K562 (cell line): ENCODE measurements around the gene NEDD4. TPM values are rescaled to one million over a fixed set of nuclear protein-coding genes. Genes with fewer than 3 reads are reported as not detected.

Source experiments
- ATAC-seq: fragments of 200-7000 bp; cut with Tn5 transposase; 3 replicates; pipeline ENCODE4 v1.9.1; 2020; ENCODE audit warnings: moderate library complexity
- Bru-seq: library from RNA; stranded (reverse); fragments of 400-500 nt; gene quantifications from one replicate; lab custom pipeline; 2021; lab: Mats Ljungman, UMichigan
- BruChase-seq, 2 experiments: library from RNA; stranded (reverse); fragments of 400-500 nt; gene quantifications; one replicate each; lab custom pipeline; 2021; lab: Mats Ljungman, UMichigan
- BruUV-seq: library from RNA; stranded (reverse); fragments of 400-500 nt; replicated peaks from 2 replicates; lab custom pipeline; 2021; lab: Mats Ljungman, UMichigan
- CTCF ChIA-PET: fragments of 300-600 bp; formaldehyde crosslinking; extraction: SDS; loops from one replicate; lab custom pipeline; 2021; ENCODE audit warnings: low intra/inter-chr PET ratio; lab: Yijun Ruan, JAX
- POLR2A ChIA-PET: fragments of 300-600, 350-650 bp; sonication (Branson Sonifier 250); formaldehyde crosslinking; extraction: SDS; loops from one replicate; lab custom pipeline; 2021; ENCODE audit warnings: antibody characterized with exemption, inconsistent platforms; lab: Yijun Ruan, JAX
- DNase-seq, 4 experiments: peaks; one replicate each; pipeline versions ENCODE4 v3.0.0 to v3.0.0-alpha.2; 2011 to 2018; ENCODE audit warnings: low spot score in 3 of 4, mixed read lengths in 3 of 4; ENCODE audit errors: extremely low read depth in 1 of 4
- FAIRE-seq: peaks from 2 replicates; lab custom pipeline; 2011; peaks lifted over from hg19 to GRCh38; lab: Jason Lieb, UNC
- H2AFZ ChIP-seq: 2 replicates; pipeline ENCODE4 v1.6.0; 2011; ENCODE audit warnings: low read depth, low read length, control low read depth, inconsistent platforms
- H3K27ac ChIP-seq: fragments of 200-600 bp; 3 replicates; pipeline ENCODE4 v1.8.0; 2011; ENCODE audit warnings: low read depth, mild to moderate bottlenecking, control low read depth, inconsistent platforms, low read length, moderate library complexity, mixed read lengths; ENCODE audit errors: extremely low read depth
- H3K27me3 ChIP-seq, 2 experiments: fragments of 300-600 bp in 1 of 2; 2 replicates in 1 of 2; 3 replicates in 1 of 2; pipeline versions ENCODE4 v1.6.0 to v1.8.0; 2011; ENCODE audit warnings: inconsistent platforms in 2 of 2, low read length in 2 of 2, mild to moderate bottlenecking in 1 of 2, mixed read lengths in 1 of 2, moderate library complexity in 1 of 2; ENCODE audit not compliant: control insufficient read depth in 2 of 2, insufficient read depth in 2 of 2
- H3K36me3 ChIP-seq: fragments of 300-600 bp; 3 replicates; pipeline ENCODE4 v1.8.0; 2011; ENCODE audit warnings: mild to moderate bottlenecking, low read length, inconsistent platforms; ENCODE audit not compliant: control insufficient read depth, insufficient read depth
- H3K4me1 ChIP-seq, 2 experiments: fragments of 200-600 bp in 1 of 2; replicated peaks in 1 of 2; 2 replicates in 1 of 2; 3 replicates in 1 of 2; pipeline versions ENCODE4 v1.5.1 to v1.8.0; 2011; ENCODE audit warnings: inconsistent platforms in 2 of 2, low read length in 2 of 2, mild to moderate bottlenecking in 1 of 2, mixed read lengths in 1 of 2, moderate library complexity in 1 of 2; ENCODE audit not compliant: control insufficient read depth in 2 of 2, insufficient read depth in 2 of 2
- H3K4me2 ChIP-seq: 2 replicates; pipeline ENCODE4 v1.6.1; 2011; ENCODE audit warnings: low read length, control low read depth, inconsistent platforms, mixed read lengths; ENCODE audit not compliant: insufficient read depth
- H3K4me3 ChIP-seq: fragments of 200-600 bp; sonication (generic), shearing (Covaris generic); 2 replicates; pipeline ENCODE4 v1.5.1; 2016; ENCODE audit warnings: control low read depth, inconsistent platforms
- H3K79me2 ChIP-seq: fragments of 200-600 bp; 3 replicates; pipeline ENCODE4 v1.8.0; 2011; ENCODE audit warnings: low read length, inconsistent platforms; ENCODE audit not compliant: control insufficient read depth, insufficient read depth
- H3K9ac ChIP-seq, 2 experiments: 2 replicates each; pipeline versions ENCODE4 v1.6.0 to v1.6.1; 2011; ENCODE audit warnings: low read depth in 2 of 2, low read length in 2 of 2, control low read depth in 1 of 2, inconsistent platforms in 1 of 2, mild to moderate bottlenecking in 1 of 2, mixed read lengths in 1 of 2; ENCODE audit not compliant: insufficient read depth in 1 of 2
- H3K9me1 ChIP-seq: one replicate; pipeline ENCODE4 v1.6.0; 2011; ENCODE audit warnings: inconsistent platforms, mild to moderate bottlenecking, low read length, moderate library complexity; ENCODE audit not compliant: control insufficient read depth, insufficient read depth
- H3K9me3 ChIP-seq: replicated peaks from 2 replicates; pipeline ENCODE4 v1.5.1; 2011; ENCODE audit warnings: low read depth, low read length, inconsistent platforms; ENCODE audit not compliant: control insufficient read depth, insufficient read depth
- H4K20me1 ChIP-seq: replicated peaks from 2 replicates; pipeline ENCODE4 v1.6.1; 2011; ENCODE audit warnings: low read length, inconsistent platforms, mixed read lengths; ENCODE audit not compliant: control insufficient read depth, insufficient read depth
- POLR2AphosphoS5 ChIP-seq: IDR thresholded peaks from 2 replicates; pipeline ENCODE4 v1.6.1; 2011; ENCODE audit warnings: mild to moderate bottlenecking, low read depth, low read length, moderate library complexity; ENCODE audit not compliant: control insufficient read depth, insufficient read depth
- SMARCC2 ChIP-seq: fragments of 450-650 bp; IDR thresholded peaks from 2 replicates; pipeline ENCODE4 v1.6.1; 2017; ENCODE audit warnings: antibody characterized with exemption, moderate library complexity, mild to moderate bottlenecking, low read depth
- ZBTB8A ChIP-seq: fragments of 450-650 bp; IDR thresholded peaks from 2 replicates; pipeline ENCODE4 v1.6.1; 2018; ENCODE audit warnings: mild to moderate bottlenecking, moderate library complexity; ENCODE audit not compliant: partially characterized antibody
- ZBTB9 ChIP-seq: fragments of 450-650 bp; formaldehyde crosslinking; IDR thresholded peaks from 2 replicates; pipeline ENCODE4 v1.4.0; 2020; ENCODE audit warnings: mild to moderate bottlenecking, moderate library complexity
- ZNF224 ChIP-seq: sonication (generic); formaldehyde crosslinking; IDR thresholded peaks from 2 replicates; pipeline ENCODE4 v1.8.0; 2022; ENCODE audit warnings: mild to moderate bottlenecking, missing genetic modification reagents
- ZNF589 ChIP-seq: fragments of 200-800 bp; sonication (Bioruptor generic); IDR thresholded peaks from 2 replicates; pipeline ENCODE4 v1.6.1; 2016; ENCODE audit warnings: low read depth, missing genetic modification characterization, missing compliant biosample characterization
- WGBS: fragments of 100-300 bp; shearing (Covaris generic); methylation state at CpG from one replicate; pipeline ENCODE4 v1.1.6; 2016; ENCODE audit warnings: low coverage, mixed read lengths; ENCODE audit not compliant: insufficient coverage; ENCODE audit errors: missing lambda C conversion rate; 5-methylcytosine and 5-hydroxymethylcytosine counted together
- in situ Hi-C: fragments of 300-500 bp; cut with MboI; formaldehyde crosslinking; loops from 4 replicates; pipeline ENCODE4 v1.15.0; 2018; ENCODE audit warnings: inconsistent platforms, mixed read lengths
- intact Hi-C: fragments of 100-400 bp; cut with micrococcal nuclease; formaldehyde crosslinking; loops from 2 replicates; pipeline ENCODE4 v1.14.2; 2022
- long read RNA-seq, 3 experiments: library from polyadenylated mRNA in 2 of 3; library from RNA in 1 of 3; unstranded in 2 of 3; stranded (forward) in 1 of 3; transcript quantifications; one replicate each; pipeline ENCODE4 v2.0.0, GENCODE V29; 2019 to 2022
- polyA minus RNA-seq, 3 experiments: library from RNA; depleted of rRNA, polyadenylated mRNA; stranded (reverse); fragments of >200 nt; gene quantifications; 2 replicates each; pipeline ENCODE4 v1.2.3, GENCODE V29; 2011
- polyA plus RNA-seq, 8 experiments: library from polyadenylated mRNA; depleted of rRNA in 4 of 8; stranded (reverse) in 5 of 8; unstranded in 3 of 8; fragments of >200 nt; fragmentation: Nextera tagmentation in 2 of 8; fragmentation: Illumina TruSeq in 1 of 8; extraction: Ambion mirVana in 2 of 8; extraction: Trizol in 1 of 8; gene quantifications; 2 replicates each; pipeline versions ENCODE4 v1.2.1 to v1.2.3, GENCODE V29; 2011 to 2014; ENCODE audit warnings: inconsistent platforms in 1 of 8, missing spikeins in 1 of 8
- total RNA-seq, 7 experiments: library from RNA; depleted of rRNA in 6 of 7; stranded (reverse); fragments of >200 nt in 6 of 7; fragmentation: Illumina TruSeq in 2 of 7; extraction: Trizol in 2 of 7; gene quantifications; 2 replicates each; pipeline versions ENCODE4 v1.2.1 to v1.2.3, GENCODE V29; 2011 to 2021; ENCODE audit warnings: low replicate concordance in 1 of 7
- TF ChIP-seq, protein P1 (sequence below): fragments of 450-650 bp; IDR thresholded peaks from 2 replicates; pipeline ENCODE4 v1.6.1; 2018; ENCODE audit not compliant: partially characterized antibody

NEDD4 gene
- 13.0 and 37.1 TPM in 2 replicates for total RNA-seq (2011; cell fraction: chromatin; rRNA removed; ENCODE audit: low replicate concordance)
- 5.2 and 10.1 TPM in 2 replicates for total RNA-seq (2011; cell fraction: nucleolus; rRNA removed)
- 16.2 and 17.3 TPM in 2 replicates for total RNA-seq (2011; cell fraction: nucleoplasm; rRNA removed)
- total RNA-seq (2014; rRNA removed) = 13.0 and 15.2 TPM in 2 replicates
- total RNA-seq (2014; rRNA removed; fragmentation: Illumina TruSeq; extraction: Trizol) = 20.0 and 24.2 TPM in 2 replicates
- 20.8 and 22.6 TPM in 2 replicates for total RNA-seq (2015; rRNA removed; fragmentation: Illumina TruSeq; extraction: Trizol)
- total RNA-seq (2021) = 21.6 and 22.1 TPM in 2 replicates
- 12.5 and 17.3 TPM in 2 replicates for polyA plus RNA-seq (2011; rRNA removed)
- 4.1 and 5.5 TPM in 2 replicates for polyA plus RNA-seq (2011; cell fraction: cytosol; rRNA removed)
- 6.9 and 9.1 TPM in 2 replicates for polyA plus RNA-seq (2011; cell fraction: nucleus; rRNA removed)
- 12.3 and 28.7 TPM in 2 replicates for polyA plus RNA-seq (2012)
- 18.7 and 23.7 TPM in 2 replicates for polyA plus RNA-seq (2014; fragmentation: Illumina TruSeq; extraction: Trizol)
- polyA plus RNA-seq (2014; fragmentation: Nextera tagmentation; extraction: Ambion mirVana) = 10 to 100 TPM in 1 of 2 experiments, 1 to 10 TPM in 1; 7.2 to 12.2 TPM
- 12.4 and 12.9 TPM in 2 replicates for polyA plus RNA-seq (2014; rRNA removed)
- polyA minus RNA-seq (2011; rRNA and poly(A)+ RNA removed) = 26.9 and 27.0 TPM in 2 replicates
- polyA minus RNA-seq (2011; cell fraction: cytosol; rRNA and poly(A)+ RNA removed) = 6.6 and 8.8 TPM in 2 replicates
- polyA minus RNA-seq (2011; cell fraction: nucleus; rRNA and poly(A)+ RNA removed) = 9.3 and 16.9 TPM in 2 replicates
- percentile 64 among the genes with signal in this experiment for Bru-seq, nascent RNA
- BruChase-seq, experiment 1, labeled RNA remaining after a 2-hour chase = percentile 79 among the genes with signal in this experiment
- BruChase-seq, experiment 2, labeled RNA remaining after a 6-hour chase = percentile 77 among the genes with signal in this experiment
- long read RNA-seq, experiment 1, full-length matches to known transcripts = 39 of 76 reads
- long read RNA-seq, experiment 1, partial matches to known transcripts = 18 of 76 reads
- long read RNA-seq, experiment 1, other reads (novel, unspliced or antisense) = 19 of 76 reads
- long read RNA-seq, experiment 2, partial matches to known transcripts = 1 of 13 reads
- long read RNA-seq, experiment 2, other reads (novel, unspliced or antisense) = 12 of 13 reads
- long read RNA-seq, experiment 3, full-length matches to known transcripts = 3 of 9 reads
- long read RNA-seq, experiment 3, partial matches to known transcripts = 3 of 9 reads
- long read RNA-seq, experiment 3, other reads (novel, unspliced or antisense) = 3 of 9 reads

DNA sequence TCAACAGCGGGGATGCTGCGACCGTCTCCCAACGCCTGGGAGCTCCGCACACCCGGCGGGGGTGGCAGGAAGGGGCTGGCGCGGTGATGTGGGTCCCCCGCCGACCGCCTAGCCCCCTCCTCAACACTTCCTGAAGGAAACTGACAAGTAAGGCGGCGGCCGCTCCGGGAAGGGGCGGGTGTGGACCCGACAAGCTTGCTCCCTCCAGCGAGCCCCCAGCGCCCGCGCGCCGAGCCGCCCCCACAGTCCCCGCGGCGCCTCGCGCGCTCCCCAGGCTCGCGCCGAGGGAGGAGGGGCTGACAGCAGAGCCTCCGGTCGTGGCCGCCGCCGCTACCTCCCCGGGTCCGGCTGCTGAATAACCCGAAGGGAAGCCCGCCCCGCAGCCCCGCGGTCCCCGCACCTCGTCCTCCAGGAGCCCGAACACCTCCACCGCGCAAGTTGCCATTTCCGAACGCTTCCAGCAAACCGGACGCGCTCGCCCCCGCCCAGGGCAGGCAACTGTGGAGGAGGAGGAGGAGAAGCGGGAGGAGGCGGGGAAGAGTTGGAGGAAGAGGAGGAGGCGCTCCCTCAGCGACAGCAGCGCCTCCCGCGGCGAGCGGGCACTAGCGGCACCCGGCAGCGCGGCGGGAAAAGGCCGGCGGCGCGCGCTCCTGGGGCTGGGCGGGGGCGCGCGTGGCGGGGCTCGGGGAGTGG lies at the start of gene NEDD4:
TSS of gene NEDD4 (minus strand) at position 502 of the 693 bp plus-strand sequence. CDS start at position 445, 57 bp downstream.
- Histone ChIP-seq H3K9ac (peak within 1 kb of the TSS; percentile 87 to 96), H3K36me3 (peaks cover 4% of the 10 kb centered on the region; the same call in 1 of the 3 replicates), H3K27ac (peak within 1 kb of the TSS; percentile 85), H3K4me3 (peak within 1 kb of the TSS; percentile 85), H3K79me2 (peaks cover 35% of the 10 kb centered on the region), H3K9me1 (no peaks in the 10 kb centered on the region), H2AFZ (peak within 1 kb of the TSS; percentile 99), H3K27me3 (no peaks in the 10 kb centered on the region), H3K4me2 (peak within 1 kb of the TSS; percentile 89), H3K4me1 (peaks cover 3 to 18% of the 10 kb centered on the region in 2 experiments; a peak in 4 of 5 replicates), H3K9me3 (no peaks in the 10 kb centered on the region), H4K20me1 (no peaks in the 10 kb centered on the region; the same call in 1 of the 2 replicates)
- 2% methylated on average over 43 of the region's 83 CpGs for WGBS
- intact Hi-C loops (loop anchor here (5.0 kb wide), 1 partner anchor 249 kb away; the partner anchor contains the start of gene RFX7), in situ Hi-C loops (no loop called here)
- FAIRE-seq (peak; percentile 86), ATAC-seq (peak; percentile 95), DNase-seq (peak; percentile 83 to 93 (median 87))
- ChIA-PET CTCF (no interaction called here), POLR2A (interaction anchor here (0.7 to 2.3 kb wide), 6 partner anchors 9 to 242 kb away, joined by 3 to 5 read pairs (median 4); no protein-coding TSS in a partner anchor)
- no TSS peak for BruUV-seq
- no peak for TF ChIP-seq SMARCC2
- peak; percentile 85 for TF ChIP-seq ZNF589 (CRISPR knock-in tag)
- no peak for TF ChIP-seq ZNF224 (CRISPR knock-in tag)
- TF ChIP-seq ZBTB9 (CRISPR knock-in tag) = 0 out of 2 replicates have a peak, but pooled peaks have one; percentile 51
- no peak for TF ChIP-seq ZBTB8A
- TF ChIP-seq, protein P1, sequence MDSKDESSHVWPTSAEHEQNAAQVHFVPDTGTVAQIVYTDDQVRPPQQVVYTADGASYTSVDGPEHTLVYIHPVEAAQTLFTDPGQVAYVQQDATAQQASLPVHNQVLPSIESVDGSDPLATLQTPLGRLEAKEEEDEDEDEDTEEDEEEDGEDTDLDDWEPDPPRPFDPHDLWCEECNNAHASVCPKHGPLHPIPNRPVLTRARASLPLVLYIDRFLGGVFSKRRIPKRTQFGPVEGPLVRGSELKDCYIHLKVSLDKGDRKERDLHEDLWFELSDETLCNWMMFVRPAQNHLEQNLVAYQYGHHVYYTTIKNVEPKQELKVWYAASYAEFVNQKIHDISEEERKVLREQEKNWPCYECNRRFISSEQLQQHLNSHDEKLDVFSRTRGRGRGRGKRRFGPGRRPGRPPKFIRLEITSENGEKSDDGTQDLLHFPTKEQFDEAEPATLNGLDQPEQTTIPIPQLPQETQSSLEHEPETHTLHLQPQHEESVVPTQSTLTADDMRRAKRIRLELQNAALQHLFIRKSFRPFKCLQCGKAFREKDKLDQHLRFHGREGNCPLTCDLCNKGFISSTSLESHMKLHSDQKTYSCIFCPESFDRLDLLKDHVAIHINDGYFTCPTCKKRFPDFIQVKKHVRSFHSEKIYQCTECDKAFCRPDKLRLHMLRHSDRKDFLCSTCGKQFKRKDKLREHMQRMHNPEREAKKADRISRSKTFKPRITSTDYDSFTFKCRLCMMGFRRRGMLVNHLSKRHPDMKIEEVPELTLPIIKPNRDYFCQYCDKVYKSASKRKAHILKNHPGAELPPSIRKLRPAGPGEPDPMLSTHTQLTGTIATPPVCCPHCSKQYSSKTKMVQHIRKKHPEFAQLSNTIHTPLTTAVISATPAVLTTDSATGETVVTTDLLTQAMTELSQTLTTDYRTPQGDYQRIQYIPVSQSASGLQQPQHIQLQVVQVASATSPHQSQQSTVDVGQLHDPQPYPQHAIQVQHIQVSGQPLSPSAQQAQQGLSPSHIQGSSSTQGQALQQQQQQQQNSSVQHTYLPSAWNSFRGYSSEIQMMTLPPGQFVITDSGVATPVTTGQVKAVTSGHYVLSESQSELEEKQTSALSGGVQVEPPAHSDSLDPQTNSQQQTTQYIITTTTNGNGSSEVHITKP = peak; percentile 66
- TF ChIP-seq POLR2AphosphoS5 = peak; percentile 78
